GM21717 (cell line): Measurements from ENCODE around the gene NPHP4.

ENCODE experiments used
- ATAC-seq: cut with Tn5 transposase; IDR thresholded peaks from one replicate; pipeline ENCODE4 v1.9.1; 2021; ENCODE audit warnings: mild to moderate bottlenecking, moderate library complexity; ENCODE audit not compliant: unreplicated experiment

NPHP4 gene

DNA sequence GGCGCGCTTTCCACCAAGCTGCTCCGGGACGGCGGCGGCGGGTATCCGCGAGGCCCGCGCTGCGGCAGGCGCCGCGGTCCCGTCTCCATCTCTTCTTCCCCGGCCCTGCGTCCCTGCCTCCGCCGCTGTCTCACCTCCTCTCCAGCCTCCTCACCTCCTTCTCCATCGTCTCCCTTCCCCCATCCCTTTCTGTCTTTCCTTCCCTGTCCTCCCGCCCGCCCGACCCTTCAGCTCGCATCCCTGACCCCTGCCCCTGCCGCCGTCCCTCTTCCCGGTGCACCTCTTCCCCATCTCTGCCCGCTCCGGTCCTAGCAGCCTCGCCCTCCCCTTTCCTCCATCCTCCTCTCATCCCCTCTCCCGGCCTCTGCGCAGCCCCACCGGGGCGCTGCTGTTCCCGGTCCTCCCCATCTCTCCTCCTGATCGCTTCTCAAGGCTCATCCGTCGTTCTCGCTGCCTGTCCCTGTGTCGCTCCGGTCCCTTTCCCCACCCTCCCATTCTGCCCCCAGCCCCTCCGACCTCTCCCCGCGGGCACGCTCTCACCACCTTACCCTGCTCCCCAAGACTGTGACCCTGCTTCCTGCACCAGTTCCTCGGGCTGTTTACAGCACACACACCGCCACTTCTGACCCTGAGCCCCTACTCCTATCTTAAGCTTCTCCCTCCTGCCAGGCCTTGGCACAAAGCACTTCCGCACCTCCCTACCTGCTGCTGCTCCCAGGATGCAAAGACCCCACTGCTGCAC is 760 bp upstream of the NPHP4 start:
- ATAC-seq = peak; percentile 4

DNA sequence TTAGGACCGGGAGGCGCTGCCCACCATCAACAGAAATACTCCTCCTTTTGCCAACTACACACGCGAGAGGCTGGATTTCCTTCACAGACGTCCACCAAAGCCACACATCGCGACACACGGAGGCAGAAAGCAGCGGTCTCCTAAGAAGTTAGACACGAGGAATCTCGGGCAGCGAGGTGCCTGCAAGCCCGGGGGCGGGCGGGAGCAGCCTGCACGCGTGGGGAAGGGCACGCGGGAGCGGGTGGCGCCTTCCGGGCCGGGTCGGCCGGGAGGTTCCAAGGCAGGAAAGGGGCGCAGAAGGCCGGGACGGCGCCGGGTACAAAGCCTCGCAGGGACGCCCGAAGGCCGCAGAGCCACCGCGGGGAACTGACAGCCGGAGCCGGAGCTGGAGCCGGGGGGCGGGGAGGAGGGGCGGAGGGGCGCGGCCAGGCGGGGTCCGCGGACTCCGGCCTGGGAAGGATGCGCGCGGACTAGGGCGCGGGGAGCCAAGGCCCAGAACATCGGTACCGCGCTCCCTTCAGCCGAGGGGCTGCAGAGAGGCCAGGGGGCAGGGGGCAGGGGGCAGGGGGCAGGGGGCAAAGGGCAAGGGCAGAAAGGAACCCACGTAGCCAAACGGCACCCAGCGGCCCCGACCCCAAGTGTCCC is 722 bp downstream of the NPHP4 start:
- peak; percentile 24 for ATAC-seq

DNA sequence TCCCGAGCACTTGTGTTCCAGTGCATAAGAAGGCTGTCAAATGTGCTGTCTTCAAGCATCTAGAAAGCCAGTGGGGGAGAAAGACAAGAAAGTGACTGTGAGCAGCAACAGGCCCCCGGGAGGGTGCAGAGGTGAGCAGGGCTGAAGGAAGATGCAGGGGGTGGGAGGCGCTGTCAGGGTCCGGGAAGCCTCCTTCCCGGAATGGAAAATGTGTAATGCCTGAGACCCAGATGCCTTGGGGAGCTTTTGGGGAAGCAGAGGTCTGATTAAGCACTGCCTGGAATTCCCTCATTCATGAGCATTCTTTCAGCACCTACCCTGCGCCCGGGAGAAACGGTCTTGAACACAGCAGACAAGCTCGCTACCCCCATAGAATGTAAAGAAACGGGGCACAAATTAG is 1.3 kb downstream of the NPHP4 start:
- no peak for ATAC-seq

DNA sequence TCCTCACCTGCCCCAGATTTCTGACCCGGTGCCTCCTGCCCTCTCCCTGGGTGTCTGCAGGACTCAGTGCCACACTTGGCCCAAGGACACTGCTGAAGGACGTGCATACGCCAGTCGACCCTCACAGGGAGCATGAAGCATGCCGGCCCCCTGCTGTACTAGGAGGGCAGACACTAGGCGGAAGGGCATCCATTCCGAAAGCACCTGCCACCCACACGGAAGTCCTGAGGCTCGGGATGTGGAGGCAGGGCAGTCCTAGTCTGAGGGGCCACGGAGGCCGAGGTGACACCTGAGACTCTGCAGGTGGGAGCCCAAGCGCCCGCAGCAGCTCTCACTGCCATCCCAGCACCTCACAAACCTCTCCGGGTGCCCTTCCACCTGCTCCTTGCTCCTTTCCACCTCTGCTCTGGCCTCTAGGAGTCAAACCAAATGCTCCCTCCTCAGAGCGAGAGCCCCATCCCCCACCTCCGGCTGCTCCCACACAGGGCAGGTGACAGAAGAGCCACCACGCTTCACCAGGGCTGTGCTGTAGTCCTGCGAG is 2.4 kb downstream of the NPHP4 start:
- no peak for ATAC-seq

DNA sequence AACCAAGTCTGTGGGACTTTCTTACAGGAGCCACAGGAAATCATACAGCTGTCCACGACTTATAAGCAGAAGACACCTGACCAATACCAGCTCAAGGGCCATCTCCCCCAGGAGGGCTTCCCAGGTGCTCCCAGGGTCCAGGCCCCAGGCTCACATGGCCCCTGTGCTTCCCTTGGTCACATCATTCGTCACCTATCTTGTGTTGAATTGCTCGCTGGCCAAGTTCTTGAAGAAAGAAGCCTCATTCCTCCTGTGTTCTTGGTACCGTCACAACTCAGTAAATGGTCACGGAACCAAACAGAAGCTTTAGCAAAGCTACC is 3.0 kb downstream of the NPHP4 start:
- no peak for ATAC-seq

DNA sequence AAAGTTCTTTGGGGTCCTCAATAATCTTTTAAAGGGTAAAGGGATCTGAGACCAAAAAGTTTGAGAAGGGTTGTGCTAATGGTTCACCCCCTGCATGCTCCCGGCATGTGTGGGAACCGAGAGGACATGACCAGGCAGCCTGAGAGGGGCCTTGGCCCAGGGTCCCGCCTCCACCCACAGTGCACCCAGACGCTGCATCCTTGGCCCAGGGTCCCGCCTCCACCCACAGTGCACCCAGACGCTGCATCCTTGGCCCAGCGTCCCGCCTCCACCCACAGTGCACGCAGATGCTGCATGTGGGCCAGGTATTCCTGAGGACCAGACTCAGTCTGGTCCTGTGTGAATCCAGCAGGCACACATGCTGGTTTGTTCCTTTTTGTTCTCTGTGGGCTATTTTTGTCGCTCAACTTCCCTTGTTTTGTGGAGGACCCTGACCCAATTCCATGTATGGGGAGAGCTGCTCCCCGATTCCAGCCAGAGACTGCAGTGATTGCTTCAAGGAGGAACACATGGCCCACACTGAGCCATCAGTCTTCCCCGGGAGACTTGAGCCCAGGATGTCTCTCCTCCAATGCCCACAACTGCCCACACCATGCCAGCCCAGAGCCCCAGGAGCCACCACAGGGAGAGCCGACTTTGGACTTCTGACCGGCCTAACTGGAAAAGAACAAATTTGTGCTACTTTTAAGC is 3.5 kb downstream of the NPHP4 start:
- ATAC-seq = no peak

DNA sequence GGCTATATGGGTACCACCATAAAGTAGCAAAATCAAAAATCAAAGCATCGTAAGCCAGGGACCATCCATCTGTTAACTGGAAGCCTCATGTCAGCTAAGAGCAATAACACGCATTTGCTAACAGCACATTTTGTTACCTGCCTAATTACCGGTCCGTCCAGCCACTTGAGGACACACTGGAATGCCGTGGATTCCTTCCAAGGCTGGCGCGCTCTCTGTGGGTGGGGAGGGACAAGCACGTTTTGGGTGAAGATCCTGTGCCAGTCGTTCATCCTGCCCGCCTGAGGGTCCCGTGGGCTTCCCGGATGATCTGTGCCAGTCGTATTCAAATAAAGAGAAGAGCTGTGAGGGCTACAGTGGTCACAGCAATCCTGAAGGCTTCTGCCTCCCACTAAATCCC is 6.2 kb downstream of the NPHP4 start:
- no peak for ATAC-seq

DNA sequence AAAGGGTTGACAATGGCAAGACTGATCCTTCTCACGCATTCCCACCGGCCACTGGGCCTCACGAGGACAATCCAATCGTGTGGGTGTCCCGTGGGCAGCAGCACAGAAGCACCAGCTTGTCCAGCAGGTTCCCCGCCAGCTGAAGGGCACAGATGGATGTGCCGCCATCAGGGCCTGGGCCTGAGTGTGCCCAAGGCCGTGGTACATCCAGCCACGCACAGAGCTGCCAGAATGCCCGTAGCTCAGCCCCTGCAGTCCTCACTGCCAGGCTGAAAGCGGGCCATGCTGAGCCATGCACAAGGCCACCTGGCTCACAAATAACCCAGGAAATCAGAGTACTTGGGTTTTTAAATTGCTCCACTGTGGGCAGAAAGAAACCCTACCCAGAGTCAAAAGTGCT is 7.0 kb downstream of the NPHP4 start:
- no peak for ATAC-seq

DNA sequence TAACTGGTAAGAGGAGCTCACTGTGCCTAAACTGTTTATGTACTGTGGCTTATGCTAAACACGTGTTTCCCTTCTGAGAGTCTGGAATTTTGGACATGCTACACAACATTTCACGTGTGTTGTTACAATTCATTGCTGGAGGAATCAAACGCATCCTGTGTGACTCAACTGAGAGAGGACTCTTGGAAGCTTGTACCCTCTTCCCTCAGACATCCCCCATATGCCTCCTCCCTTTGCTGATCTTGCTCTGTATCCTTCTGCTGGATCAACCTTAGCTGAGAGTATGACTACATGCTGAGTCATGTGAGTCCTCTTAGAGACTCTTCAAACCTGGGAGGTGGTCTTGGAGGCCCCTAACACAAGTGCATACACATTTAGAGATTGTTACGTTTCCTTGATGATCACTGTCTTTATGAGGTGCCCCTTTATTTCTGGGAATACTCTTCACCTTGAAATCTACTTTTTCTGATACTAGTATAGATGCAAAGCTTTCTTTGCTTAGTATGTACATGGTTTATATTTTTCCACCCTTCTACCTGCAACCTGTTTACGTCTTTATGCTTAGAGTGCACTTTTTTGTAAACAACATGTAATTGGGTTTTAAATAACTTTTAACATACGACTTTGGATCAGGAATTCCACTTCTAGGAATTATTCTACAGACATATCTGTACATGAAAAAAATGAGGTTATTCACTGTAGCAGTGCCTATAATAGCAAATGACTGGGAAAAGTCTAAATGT is 8.7 kb downstream of the NPHP4 start:
- ATAC-seq = no peak

DNA sequence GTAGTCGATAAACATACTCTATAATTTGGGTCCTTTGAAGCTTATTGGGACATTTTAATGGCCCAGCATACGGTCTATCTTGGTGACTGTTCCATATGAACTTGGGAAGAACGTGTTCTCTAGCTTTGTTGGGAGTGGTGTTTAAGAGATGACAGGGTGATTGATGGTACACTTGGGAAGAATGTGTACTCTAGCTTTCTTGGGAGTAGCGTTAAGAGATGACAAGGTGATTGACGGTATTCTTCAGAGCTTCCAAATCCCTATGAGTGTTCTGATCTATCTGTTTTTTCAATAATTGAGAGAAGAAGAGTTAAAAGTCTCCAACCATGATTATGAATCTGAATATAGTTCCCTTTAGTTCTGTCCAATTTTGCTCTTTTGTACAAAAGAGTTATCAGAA is 9.4 kb downstream of the NPHP4 start:
- no peak for ATAC-seq

DNA sequence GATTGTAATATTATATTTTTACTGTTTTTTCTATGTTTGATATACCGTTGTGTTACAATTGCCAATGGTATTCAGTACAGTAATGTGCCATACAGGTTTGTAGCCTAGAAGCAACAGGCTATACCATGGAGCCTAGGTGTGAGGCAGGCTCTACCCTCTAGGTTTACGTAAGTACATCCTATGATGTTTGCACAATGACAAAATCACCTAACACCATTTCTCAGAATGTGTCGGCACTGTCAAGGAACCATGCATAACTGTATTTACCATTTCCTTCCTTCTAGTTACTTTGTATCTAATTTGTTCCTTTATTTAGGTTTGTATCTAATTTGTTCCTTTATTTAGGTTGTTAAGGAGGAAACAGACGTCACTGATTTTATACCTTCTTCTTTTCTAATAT is 9.9 kb downstream of the NPHP4 start:
- ATAC-seq = no peak

DNA sequence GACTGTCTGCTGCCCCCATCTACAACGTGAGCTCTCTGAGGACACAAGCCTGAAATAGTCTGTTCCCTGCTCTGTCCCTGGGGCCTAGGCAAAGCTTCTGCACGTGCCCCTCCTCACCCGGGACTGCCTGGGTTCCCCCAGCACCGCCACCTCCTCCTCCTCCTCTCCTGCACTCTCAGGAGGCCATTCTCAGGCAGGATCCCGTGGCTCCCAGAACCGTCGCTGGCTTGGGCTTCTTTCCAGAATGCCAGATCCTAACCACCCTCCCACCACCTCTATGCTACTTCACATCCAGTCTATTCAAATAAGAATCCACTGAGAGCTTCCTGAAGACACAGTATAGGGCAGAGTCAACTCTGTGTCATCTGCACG is 11.2 kb downstream of the NPHP4 start:
- no peak for ATAC-seq

DNA sequence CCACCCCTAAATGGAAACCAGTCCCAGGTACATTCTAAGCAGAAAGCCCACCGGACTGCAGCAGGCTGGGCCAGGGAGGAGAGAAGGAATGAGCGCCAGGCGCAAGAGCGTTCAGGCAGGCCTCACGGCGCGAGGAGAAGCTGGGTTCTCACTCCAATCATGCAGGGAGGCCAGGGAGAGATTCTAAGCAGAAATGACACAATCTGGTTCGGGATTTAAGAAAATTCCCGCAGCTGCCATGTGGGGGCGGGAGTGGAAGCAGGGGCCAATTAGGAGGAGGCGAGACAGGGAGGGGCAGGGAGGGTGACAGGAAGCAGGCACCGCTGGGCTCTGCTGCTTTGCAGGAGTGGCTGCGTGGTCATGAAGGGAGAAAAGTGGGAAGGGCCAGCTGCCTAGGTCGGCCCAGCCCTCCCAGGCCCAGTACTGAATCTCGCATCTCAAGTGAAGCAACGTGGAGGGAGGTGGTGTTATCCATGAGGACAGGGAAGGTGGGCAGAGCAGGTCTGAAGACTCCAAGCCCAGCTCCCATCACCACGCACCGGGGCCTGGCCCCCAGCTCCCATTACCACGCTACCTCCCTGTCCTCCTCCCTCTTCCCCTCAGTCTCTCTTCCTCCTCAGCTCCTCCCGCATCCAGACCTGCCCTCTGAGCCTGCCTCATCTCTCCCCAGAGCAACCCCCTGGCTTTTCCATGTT is 11.8 kb downstream of the NPHP4 start:
- ATAC-seq = no peak

DNA sequence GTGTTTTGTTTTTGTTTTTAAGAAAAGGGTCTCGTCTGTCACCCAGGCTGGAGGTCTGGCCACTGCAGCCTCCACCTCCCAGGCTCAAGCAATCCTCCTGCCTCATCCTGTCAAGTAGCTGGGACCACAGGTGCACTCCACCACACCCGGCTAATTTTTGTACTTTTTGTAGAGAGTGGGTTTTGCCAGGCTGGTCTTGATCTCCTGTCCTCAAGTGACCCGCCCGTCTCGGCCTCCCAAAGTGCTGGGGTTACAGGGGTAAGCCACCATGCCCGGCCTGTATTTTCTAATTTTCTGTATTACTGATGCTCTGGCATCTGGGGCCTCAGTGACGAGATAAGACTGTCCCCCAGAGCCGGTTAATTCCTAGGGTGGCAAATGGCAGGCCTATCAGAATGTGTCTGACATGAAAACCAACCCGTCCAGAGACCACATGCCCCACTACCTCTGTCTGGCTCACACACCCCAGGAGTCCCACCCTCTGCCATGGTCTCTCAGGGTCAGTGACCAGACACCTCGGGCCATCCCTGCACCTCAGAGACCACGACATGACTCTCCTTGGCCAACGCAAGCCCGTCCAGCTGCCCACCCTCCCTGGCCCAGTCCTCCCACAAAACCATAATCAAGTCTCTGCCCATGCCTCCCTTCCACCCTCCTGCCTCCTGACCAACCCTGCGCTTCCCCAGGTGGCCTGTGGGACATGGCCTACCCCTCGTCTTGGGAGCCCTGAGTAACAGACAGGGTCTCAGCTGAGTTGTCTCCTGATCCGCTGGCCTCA is 12.5 kb downstream of the NPHP4 start:
- no peak for ATAC-seq

DNA sequence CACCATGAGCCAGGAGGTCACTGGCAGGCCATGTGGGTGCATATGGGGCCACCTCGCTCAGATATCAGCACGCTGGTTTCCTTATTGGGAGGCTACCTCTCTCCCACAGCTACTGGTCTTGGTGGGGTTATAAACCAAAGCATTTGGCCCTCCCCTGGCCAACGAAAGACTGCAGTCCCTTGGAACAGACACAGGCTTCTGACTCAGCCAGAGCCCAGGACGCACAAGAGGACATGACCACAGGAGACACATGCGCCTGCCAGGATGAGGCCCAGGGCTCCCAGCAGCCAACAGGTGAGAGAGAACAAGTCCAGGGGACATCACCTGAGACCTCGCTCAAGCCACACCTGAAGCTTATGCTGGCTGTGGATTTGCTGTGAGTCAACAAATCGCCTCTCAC is 13.8 kb downstream of the NPHP4 start:
- ATAC-seq = no peak

DNA sequence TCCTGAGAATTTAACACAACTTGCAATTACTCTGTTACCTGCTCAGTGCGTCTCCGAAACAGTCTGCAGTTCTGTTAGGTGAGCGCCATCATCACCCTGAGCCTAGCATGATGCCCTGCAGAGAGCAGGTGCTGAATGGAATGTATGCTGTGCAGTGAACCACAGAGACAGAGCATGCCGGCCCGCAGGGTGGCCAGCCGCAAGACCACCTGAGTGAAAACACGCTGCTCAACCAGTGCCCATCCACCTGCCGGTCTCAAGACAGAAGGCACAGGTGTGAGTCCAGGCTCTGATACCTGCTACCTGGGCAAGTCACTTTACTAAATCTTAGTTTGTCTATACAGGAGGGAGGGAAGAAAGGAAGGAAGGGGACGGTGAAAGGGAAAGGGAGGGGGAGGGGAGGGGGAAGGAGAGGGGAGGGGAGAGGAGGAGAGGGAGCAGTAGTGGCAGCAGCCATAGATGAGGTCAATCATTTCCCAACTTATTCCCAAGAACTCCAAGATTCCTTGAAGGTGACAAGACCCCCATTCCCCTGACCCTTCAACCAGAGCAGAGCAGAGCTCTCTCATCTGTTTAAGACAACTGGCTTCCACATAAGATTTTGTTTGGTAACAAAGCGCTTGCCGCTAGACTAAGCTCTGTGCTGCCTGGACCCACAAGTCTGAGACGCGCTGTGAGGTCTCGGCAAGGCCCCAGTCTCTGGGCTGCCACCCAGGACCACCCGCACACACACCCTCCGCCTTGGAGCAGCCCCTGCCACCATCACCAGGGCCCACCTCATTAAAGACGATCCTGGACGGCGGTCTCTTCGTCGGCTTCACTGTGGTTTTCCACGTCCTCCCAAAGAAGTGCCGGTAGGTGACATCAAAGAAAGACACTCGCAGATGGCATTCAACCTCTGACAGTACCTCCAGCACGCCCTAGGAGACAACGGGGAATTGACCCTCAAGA is 14.5 kb downstream of the NPHP4 start:
- ATAC-seq = no peak

DNA sequence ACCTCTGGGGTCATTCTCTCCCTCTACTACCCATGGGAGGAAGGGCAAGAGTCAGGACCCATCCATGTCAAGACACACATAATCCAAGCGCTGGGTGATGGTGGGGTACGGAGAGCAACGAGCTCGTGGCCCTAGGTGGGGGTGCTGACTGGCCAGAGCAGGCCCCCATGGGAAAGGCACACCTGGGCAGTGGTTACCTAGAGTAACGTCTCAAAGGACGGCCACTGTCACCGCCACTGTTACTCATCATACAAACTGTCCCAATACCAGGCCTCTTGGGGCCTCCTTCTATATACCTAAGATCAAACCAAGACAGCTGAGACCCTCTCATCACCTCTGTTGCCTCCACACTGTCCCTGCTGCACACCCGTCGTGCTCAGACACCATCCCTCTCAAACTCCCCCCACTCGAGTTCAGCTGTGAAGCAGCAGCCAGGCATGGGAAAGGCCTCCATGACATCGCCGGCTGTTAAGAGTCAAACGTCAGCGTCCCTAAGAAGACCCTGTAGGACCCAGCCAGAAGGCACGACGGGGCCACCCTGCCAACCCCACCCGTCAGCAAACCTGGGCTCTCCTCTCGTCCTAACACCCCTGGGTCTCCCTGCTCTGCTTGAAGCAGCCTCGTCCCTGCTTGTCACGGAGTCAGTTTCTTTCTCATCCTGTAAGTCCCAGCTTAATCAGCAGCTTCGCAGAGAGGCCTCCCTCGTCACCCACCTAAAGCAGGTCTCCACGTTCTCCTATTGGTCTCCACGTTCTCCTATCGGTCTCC is 15.3 kb downstream of the NPHP4 start:
- no peak for ATAC-seq

DNA sequence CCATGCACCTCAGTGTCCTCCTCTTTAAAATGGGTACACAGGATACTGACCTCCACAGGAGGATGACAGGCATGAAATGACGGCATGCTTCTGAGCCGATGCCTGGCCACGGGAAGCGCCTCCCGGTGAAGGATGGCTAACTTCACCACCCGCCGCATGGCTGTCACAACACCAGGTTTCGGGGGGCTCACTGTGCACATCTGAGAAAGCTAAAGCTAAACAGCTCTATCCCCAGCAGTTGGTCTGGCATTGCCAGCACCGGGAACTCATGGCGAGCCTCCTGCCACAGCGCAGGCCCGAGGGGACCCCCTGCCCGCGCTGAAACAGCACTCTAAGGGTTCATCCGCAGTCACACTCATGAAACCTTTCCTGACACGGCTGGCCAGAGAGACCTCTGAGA is 16.0 kb downstream of the NPHP4 start:
- no peak for ATAC-seq
